Stimulated activated CD8-positive, alpha-beta memory T cell treated with anti-CD3 and anti-CD28 coated beads, Interleukin-4, amount 100 ng/mL, for 24 hours (primary cell): ENCODE results near the gene CCM2.
A peak's percentile ranks its signal among the peaks of the same experiment; 100 is the strongest.
"Not testable (repeated sequence)": the region's sequence is repeated elsewhere in the genome, so short reads cannot be mapped to it uniquely, and the experiment has no call there.

Experiments used
- DNase-seq: peaks from one replicate; pipeline ENCODE4 v3.0.0-alpha.2; 2020; ENCODE audit warnings: low read depth

CCM2 gene

GRCh38 chr7:45001138-45001694, 1.2 kb downstream of the CCM2 start:
- DNase-seq: peak; percentile 47

GRCh38 chr7:45001826-45002225, 1.8 kb downstream of the CCM2 start:
- DNase-seq: no peak

GRCh38 chr7:45003789-45004188, 3.8 kb downstream of the CCM2 start:
- DNase-seq: no peak

GRCh38 chr7:45007106-45007505, 7.1 kb downstream of the CCM2 start:
- no peak for DNase-seq

- no peak for DNase-seq
These were observed 7.7 kb downstream of the CCM2 start for GRCh38 chr7:45007571-45008328.

GRCh38 chr7:45013465-45013967, 13.5 kb downstream of the CCM2 start:
- DNase-seq: no peak

- DNase-seq: no peak
These were observed 15.3 kb downstream of the CCM2 start for GRCh38 chr7:45015313-45015712.

- DNase-seq: no peak
These were observed 17.3 kb downstream of the CCM2 start for GRCh38 chr7:45017253-45017652.

- DNase-seq: no peak
These were observed 20.9 kb downstream of the CCM2 start for GRCh38 chr7:45020915-45021314.

- DNase-seq: no peak
These were observed 21.7 kb downstream of the CCM2 start for GRCh38 chr7:45021604-45022296.

- DNase-seq: no peak
These were observed 24.2 kb downstream of the CCM2 start for GRCh38 chr7:45024126-45024744.

- not testable (repeated sequence) for DNase-seq
These were observed 25.5 kb downstream of the CCM2 start for GRCh38 chr7:45025473-45025872.

- DNase-seq: no peak
These were observed 26.0 kb downstream of the CCM2 start for GRCh38 chr7:45026013-45026412.

GRCh38 chr7:45026984-45027773, 27.2 kb downstream of the CCM2 start:
- no peak for DNase-seq

- DNase-seq: no peak
These were observed 27.7 kb downstream of the CCM2 start for GRCh38 chr7:45027774-45028114.

- DNase-seq: no peak
These were observed 28.3 kb downstream of the CCM2 start for GRCh38 chr7:45028138-45028919.

- no peak for DNase-seq
These were observed 28.9 kb downstream of the CCM2 start for GRCh38 chr7:45028920-45029344.

GRCh38 chr7:45031829-45032228, 31.8 kb downstream of the CCM2 start:
- DNase-seq: no peak

- DNase-seq: no peak
These were observed 32.4 kb downstream of the CCM2 start for GRCh38 chr7:45032421-45032820.

GRCh38 chr7:45033261-45033930, 33.4 kb downstream of the CCM2 start:
- no peak for DNase-seq

GRCh38 chr7:45033931-45034290, 33.9 kb downstream of the CCM2 start:
- DNase-seq: no peak
